Muscle of leg (tissue), 11 donors: ENCODE results near the gene SGCD. TPM values are rescaled to one million over a fixed set of nuclear protein-coding genes. Genes with fewer than 3 reads are reported as not detected.
A peak's percentile ranks its signal among the peaks of the same experiment; 100 is the strongest.

Experiments
- DNase-seq: peaks from one replicate; pipeline ENCODE4 v3.0.0; 2013
- H3K27ac ChIP-seq: one replicate; pipeline ENCODE4 v1.5.1; 2013; ENCODE audit warnings: mild to moderate bottlenecking, low read length, control low read depth
- H3K27me3 ChIP-seq: one replicate; pipeline ENCODE4 v1.6.1; 2013; ENCODE audit warnings: low read length; ENCODE audit not compliant: control insufficient read depth, insufficient read depth
- H3K36me3 ChIP-seq: one replicate; pipeline ENCODE4 v1.6.1; 2013; ENCODE audit warnings: low read length; ENCODE audit not compliant: control insufficient read depth, insufficient read depth
- H3K4me1 ChIP-seq: one replicate; pipeline ENCODE4 v1.6.1; 2013; ENCODE audit warnings: low read length; ENCODE audit not compliant: control insufficient read depth, insufficient read depth
- H3K4me3 ChIP-seq: one replicate; pipeline ENCODE4 v1.5.1; 2013; ENCODE audit warnings: low read length, control low read depth
- H3K9me3 ChIP-seq: replicated peaks from 2 replicates; pipeline ENCODE4 v1.6.1; 2013; ENCODE audit warnings: low read depth, low read length; ENCODE audit not compliant: control insufficient read depth
- WGBS: methylation state at CpG from one replicate; pipeline ENCODE4 v1.1.5; 2013; ENCODE audit warnings: missing lambda C conversion rate; ENCODE audit not compliant: insufficient coverage; 5-methylcytosine and 5-hydroxymethylcytosine counted together
- polyA plus RNA-seq, 8 donors: library from polyadenylated mRNA; unstranded; fragments of 120-200 nt; gene quantifications; one replicate each; pipeline versions ENCODE4 v1.2.1 to v1.2.3, GENCODE V29; 2013; ENCODE audit warnings: inconsistent platforms in 1 of 8, low replicate concordance in 1 of 8; ENCODE audit not compliant: insufficient read length in 8 of 8, insufficient read depth in 1 of 8
- total RNA-seq: library from RNA; stranded (reverse); fragments of 120-200 nt; gene quantifications from one replicate; pipeline ENCODE4 v1.2.4, GENCODE V29; 2013

The SGCD gene
- total and polyA plus RNA-seq, 9 donors: 35.2 to 92.5 (median 82.7) TPM

DNA sequence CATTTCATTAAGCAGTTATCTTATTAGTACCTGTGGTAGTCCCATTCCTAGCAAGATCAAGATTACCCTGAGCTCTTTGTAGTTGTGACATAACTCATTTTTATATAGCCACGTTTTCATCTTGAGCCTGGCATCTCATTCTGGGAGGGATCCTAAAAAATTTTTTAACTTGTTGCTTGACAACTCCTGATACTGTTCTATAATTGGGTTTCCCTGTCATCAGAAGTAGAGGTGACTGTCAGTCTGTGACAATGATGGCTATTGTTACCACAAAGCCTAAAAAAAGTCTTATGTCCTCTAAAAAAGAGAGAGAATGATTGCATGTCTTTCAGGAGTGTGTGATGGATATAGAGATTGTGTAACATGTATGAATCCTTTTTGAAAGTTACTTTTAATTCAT is 164.8 kb downstream of the SGCD start:
- WGBS: no CpG with 5 or more reads among the region's 1 CpG
- H3K27ac ChIP-seq: no peak overlapping the region
- no peak for DNase-seq

GRCh38 chr5:156496291-156496690 is 169.3 kb downstream of the SGCD start:
- H3K4me1 ChIP-seq: peaks cover 8% of the 10 kb centered on the region
- no peaks in the 10 kb centered on the region for H3K9me3 ChIP-seq
- H3K27me3 ChIP-seq: no peaks in the 10 kb centered on the region
- 33% methylated on average over 2 of the region's 3 CpGs for WGBS
- peak overlapping the region; percentile 49 for H3K27ac ChIP-seq
- peak; percentile 78 for DNase-seq
- no peaks in the 10 kb centered on the region for H3K36me3 ChIP-seq
- H3K4me3 ChIP-seq: no peak overlapping the region

More for the DNA sequence above, 164.8 kb downstream of the SGCD start:
- Histone ChIP-seq H3K4me3 (no peak overlapping the region), H3K27me3 (no peaks in the 10 kb centered on the region), H3K9me3 (peaks cover 4% of the 10 kb centered on the region), H3K4me1 (no peaks in the 10 kb centered on the region), H3K36me3 (peaks cover 3% of the 10 kb centered on the region)

- Histone ChIP-seq H3K27me3 (no peaks in the 10 kb centered on the region), H3K27ac (no peak overlapping the region), H3K9me3 (no peaks in the 10 kb centered on the region), H3K4me3 (no peak overlapping the region), H3K4me1 (peaks cover 8% of the 10 kb centered on the region), H3K36me3 (no peaks in the 10 kb centered on the region)
- peak; percentile 57 for DNase-seq
- WGBS: 41% methylated on average over 2 of the region's 3 CpGs
Measured at GRCh38 chr5:156497804-156498208, 170.8 kb downstream of the SGCD start.

- Histone ChIP-seq H3K36me3 (no peaks in the 10 kb centered on the region), H3K27me3 (no peaks in the 10 kb centered on the region), H3K4me1 (peaks cover 8% of the 10 kb centered on the region), H3K9me3 (no peaks in the 10 kb centered on the region), H3K27ac (no peak overlapping the region), H3K4me3 (no peak overlapping the region)
- no CpG with 5 or more reads among the region's 7 CpGs for WGBS
- DNase-seq: peak; percentile 66
Measured at GRCh38 chr5:156498226-156498980, 171.4 kb downstream of the SGCD start.

DNA sequence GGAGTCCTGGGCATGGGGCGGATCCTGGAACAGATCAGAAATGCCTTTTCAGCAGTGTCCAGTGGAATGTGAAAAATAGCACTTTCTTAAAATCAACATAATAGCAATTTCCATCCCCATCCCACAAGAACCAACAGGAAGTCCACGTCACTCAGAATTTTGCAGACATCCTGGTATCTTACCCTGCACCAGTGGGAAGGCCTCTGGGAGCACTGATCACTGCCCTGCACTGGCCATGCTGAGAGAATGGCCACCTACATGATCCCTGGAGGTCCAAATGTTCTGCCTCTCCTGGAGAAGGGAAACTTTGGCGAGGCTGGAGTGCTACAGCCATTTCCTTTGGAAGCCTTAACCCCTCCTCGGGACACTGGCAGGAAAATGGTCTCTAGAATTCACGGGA is 173.8 kb downstream of the SGCD start:
- WGBS: 17% methylated on average over 1 of the region's 5 CpGs
- no peak for DNase-seq

DNA sequence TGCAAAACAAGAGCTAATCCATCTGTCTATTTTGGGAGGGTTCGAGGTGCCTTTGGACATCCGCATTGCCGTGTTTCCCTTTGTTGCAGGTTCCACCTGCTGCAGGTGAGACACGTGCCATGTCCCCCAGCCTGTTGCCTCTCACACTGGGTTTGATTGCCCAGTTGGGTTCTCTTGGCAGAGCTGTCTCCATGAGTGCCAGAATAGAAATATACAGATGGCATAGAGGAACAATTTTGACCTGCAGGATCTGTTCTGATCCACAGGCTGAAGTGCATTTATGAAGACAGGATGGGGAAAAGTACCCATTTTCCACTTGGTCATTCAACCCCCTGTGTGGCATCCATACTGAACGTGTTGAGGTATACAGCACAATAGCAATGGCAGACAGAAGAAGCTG is 178.1 kb downstream of the SGCD start:
- 95% methylated on average over 5 of the region's 5 CpGs for WGBS
- Histone ChIP-seq H3K4me1 (peaks cover 3% of the 10 kb centered on the region), H3K27me3 (no peaks in the 10 kb centered on the region), H3K36me3 (peaks cover 3% of the 10 kb centered on the region), H3K27ac (no peak overlapping the region), H3K4me3 (no peak overlapping the region), H3K9me3 (no peaks in the 10 kb centered on the region)
- DNase-seq: no peak

More for the DNA sequence above, 173.8 kb downstream of the SGCD start:
- H3K4me1 ChIP-seq: peaks cover 8% of the 10 kb centered on the region
- H3K36me3 ChIP-seq: peaks cover 3% of the 10 kb centered on the region
- H3K9me3 ChIP-seq: no peaks in the 10 kb centered on the region
- no peak overlapping the region for H3K4me3 ChIP-seq
- H3K27me3 ChIP-seq: no peaks in the 10 kb centered on the region
- H3K27ac ChIP-seq: no peak overlapping the region

DNA sequence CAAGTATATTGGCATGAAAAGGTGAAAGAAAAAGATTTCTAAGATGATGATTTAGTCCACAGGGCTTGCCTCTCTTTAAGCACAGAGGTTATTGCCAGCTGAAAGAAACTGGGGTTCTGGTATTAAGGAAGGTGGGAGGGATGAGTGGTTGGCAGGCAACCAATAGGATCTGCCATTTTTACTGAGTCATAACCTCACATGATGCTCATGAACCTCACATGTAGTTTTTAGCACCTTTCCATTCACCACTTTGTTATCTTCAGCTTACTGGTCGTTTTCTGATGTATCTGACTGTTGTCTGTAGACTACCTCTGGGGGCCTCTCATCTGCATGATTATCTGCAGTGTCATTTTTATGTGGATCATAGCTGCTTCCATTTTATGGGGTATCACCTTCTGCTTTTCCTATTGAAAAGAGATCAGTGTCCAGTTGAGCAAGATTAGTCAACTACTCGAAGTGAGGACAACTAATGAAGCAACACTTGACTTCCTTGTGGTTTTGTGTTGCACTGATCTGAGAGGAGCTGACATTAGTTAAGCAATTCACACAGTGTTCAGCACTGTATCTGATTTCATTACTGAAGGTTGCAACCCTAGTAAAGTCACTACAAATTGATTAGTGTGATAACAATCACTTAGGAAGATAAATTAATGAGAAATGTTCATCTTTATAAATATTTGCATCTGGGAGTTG is 186.3 kb downstream of the SGCD start:
- H3K36me3 ChIP-seq: peaks cover 10% of the 10 kb centered on the region
- H3K4me1 ChIP-seq: peaks cover 2% of the 10 kb centered on the region
- DNase-seq: no peak
- WGBS: 86% methylated on average over 1 of the region's 2 CpGs
- no peaks in the 10 kb centered on the region for H3K27me3 ChIP-seq
- no peaks in the 10 kb centered on the region for H3K9me3 ChIP-seq
- no peak overlapping the region for H3K4me3 ChIP-seq
- H3K27ac ChIP-seq: no peak overlapping the region

- Histone ChIP-seq H3K9me3 (no peaks in the 10 kb centered on the region), H3K4me1 (peaks cover 2% of the 10 kb centered on the region), H3K27me3 (no peaks in the 10 kb centered on the region), H3K27ac (no peak overlapping the region), H3K36me3 (peaks cover 10% of the 10 kb centered on the region), H3K4me3 (no peak overlapping the region)
- peak; percentile 30 for DNase-seq
- WGBS: 92% methylated on average over 1 of the region's 2 CpGs
Measured at GRCh38 chr5:156515121-156515520, 188.2 kb downstream of the SGCD start.

GRCh38 chr5:156515803-156516360 is 188.9 kb downstream of the SGCD start:
- no peak overlapping the region for H3K27ac ChIP-seq
- H3K4me3 ChIP-seq: no peak overlapping the region
- peaks cover 2% of the 10 kb centered on the region for H3K4me1 ChIP-seq
- no peaks in the 10 kb centered on the region for H3K9me3 ChIP-seq
- no peak for DNase-seq
- WGBS: 40% methylated on average over 2 of the region's 4 CpGs
- peaks cover 10% of the 10 kb centered on the region for H3K36me3 ChIP-seq
- H3K27me3 ChIP-seq: no peaks in the 10 kb centered on the region
